Measurements from ENCODE around the gene IQGAP1. TPM values are rescaled to one million over a fixed set of nuclear protein-coding genes. Genes with fewer than 3 reads are reported as not detected.
"Not testable (repeated sequence)": the region's sequence is repeated elsewhere in the genome, so short reads cannot be mapped to it uniquely, and the experiment has no call there.

The IQGAP1 gene
- total RNA-seq, 1 experiment from 2014 or later, result 113 TPM

DNA sequence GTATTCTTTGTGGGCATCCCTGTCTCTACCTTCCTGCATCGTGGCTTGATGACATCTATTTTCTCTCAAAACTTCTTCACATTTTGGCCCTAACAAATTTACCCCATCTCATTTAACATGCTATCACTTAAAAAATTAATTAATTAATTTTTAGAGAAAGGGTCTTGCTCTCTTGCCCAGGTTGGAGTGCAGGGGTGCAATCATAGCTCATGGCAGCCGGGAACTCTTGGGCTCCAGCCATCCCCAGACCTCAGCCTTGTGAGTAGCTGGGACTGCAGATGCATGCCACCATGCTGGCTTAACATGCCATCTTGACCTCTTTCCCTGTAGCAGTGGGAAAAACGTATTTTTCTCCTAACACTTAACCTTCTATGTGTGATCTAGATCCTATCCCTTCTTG lies 20.6 kb downstream of the IQGAP1 start:
- ChIA-PET CTCF (no interaction called here), POLR2A (no interaction called here), RAD21 (ENCODE audit: low non-redundant PET in 1 of 2, low total read pairs in 2 of 2, uncharacterized antibody in 2 of 2, unreplicated experiment in 2 of 2) (no interaction called here)
- Histone ChIP-seq H2AFZ (ENCODE audit: low read depth, low read length, poor library complexity, severe bottlenecking) (no peak overlapping the region), H3K27me3 (ENCODE audit: insufficient read depth, low read length) (no peaks in the 10 kb centered on the region), H3K9ac (ENCODE audit: low read length) (no peak overlapping the region), H3K9me2 (ENCODE audit: insufficient read depth) (no peaks in the 10 kb centered on the region), H3K79me2 (ENCODE audit: insufficient read depth, low read length) (peaks cover 85% of the 10 kb centered on the region), H3K9me3 (ENCODE audit: control insufficient read depth in 1 of 2, insufficient read depth in 1 of 2, low read depth in 1 of 2, low read length in 2 of 2) (no peaks in the 10 kb centered on the region), H3K4me1 (ENCODE audit: control insufficient read depth in 1 of 2, insufficient read depth in 2 of 2, low read length in 2 of 2) (peaks cover 29 to 33% of the 10 kb centered on the region in 2 experiments), H4K20me1 (ENCODE audit: insufficient read depth) (no peaks in the 10 kb centered on the region), H3K4me2 (ENCODE audit: low read length) (no peak overlapping the region), H3K4me3 (replicated peaks in 1 of 2; ENCODE audit: low read depth in 1 of 2, low read length in 2 of 2) (no peak overlapping the region), H3K27ac (ENCODE audit: low read depth, low read length) (no peak overlapping the region), H3K36me3 (ENCODE audit: control insufficient read depth in 1 of 2, insufficient read depth in 2 of 2, low read length in 2 of 2) (no peaks in the 10 kb centered on the region)
- ATAC-seq (no peak), DNase-seq (ENCODE audit: low read depth, low spot score) (no peak)
- intact Hi-C loops (cut with micrococcal nuclease), result no loop called here
- no TSS peak for BruUV-seq (replicated peaks)
- TF ChIP-seq SRF (IDR thresholded peaks at IDR 0.05; ENCODE audit: low read depth) (no peak), ZFX (IDR thresholded peaks at IDR 0.05) (no peak), POLR2A (IDR thresholded peaks at IDR 0.05; ENCODE audit: borderline replicate concordance, extremely low read depth, insufficient read depth, insufficient read length) (no peak), EZH2phosphoT487 (IDR thresholded peaks at IDR 0.05; ENCODE audit: borderline replicate concordance) (no peak), TCF7L2 (IDR thresholded peaks at IDR 0.05; ENCODE audit: borderline replicate concordance, extremely low read depth, insufficient read depth, insufficient read length) (no peak), SP1 (IDR thresholded peaks at IDR 0.05; ENCODE audit: low read depth) (no peak), SIN3A (IDR thresholded peaks at IDR 0.05; ENCODE audit: low read depth) (no peak), ELF1 (IDR thresholded peaks at IDR 0.05; ENCODE audit: borderline replicate concordance, low read depth) (no peak), CBX3 (IDR thresholded peaks at IDR 0.05; ENCODE audit: low read depth) (no peak), EGR1 (IDR thresholded peaks at IDR 0.05; ENCODE audit: low read depth) (no peak), FOSL1 (IDR thresholded peaks at IDR 0.05; ENCODE audit: low read depth) (no peak), CEBPB (IDR thresholded peaks at IDR 0.05; ENCODE audit: low read depth) (no peak), ZNF274 (IDR thresholded peaks at IDR 0.05; ENCODE audit: low read depth, low read length) (no peak)
- TF ChIP-seq, protein P1, sequence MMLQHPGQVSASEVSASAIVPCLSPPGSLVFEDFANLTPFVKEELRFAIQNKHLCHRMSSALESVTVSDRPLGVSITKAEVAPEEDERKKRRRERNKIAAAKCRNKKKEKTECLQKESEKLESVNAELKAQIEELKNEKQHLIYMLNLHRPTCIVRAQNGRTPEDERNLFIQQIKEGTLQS (IDR thresholded peaks at IDR 0.05), result no peak
- TF ChIP-seq, protein P2, sequence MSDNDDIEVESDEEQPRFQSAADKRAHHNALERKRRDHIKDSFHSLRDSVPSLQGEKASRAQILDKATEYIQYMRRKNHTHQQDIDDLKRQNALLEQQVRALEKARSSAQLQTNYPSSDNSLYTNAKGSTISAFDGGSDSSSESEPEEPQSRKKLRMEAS (IDR thresholded peaks at IDR 0.05), result no peak
- TF ChIP-seq, protein P3, sequence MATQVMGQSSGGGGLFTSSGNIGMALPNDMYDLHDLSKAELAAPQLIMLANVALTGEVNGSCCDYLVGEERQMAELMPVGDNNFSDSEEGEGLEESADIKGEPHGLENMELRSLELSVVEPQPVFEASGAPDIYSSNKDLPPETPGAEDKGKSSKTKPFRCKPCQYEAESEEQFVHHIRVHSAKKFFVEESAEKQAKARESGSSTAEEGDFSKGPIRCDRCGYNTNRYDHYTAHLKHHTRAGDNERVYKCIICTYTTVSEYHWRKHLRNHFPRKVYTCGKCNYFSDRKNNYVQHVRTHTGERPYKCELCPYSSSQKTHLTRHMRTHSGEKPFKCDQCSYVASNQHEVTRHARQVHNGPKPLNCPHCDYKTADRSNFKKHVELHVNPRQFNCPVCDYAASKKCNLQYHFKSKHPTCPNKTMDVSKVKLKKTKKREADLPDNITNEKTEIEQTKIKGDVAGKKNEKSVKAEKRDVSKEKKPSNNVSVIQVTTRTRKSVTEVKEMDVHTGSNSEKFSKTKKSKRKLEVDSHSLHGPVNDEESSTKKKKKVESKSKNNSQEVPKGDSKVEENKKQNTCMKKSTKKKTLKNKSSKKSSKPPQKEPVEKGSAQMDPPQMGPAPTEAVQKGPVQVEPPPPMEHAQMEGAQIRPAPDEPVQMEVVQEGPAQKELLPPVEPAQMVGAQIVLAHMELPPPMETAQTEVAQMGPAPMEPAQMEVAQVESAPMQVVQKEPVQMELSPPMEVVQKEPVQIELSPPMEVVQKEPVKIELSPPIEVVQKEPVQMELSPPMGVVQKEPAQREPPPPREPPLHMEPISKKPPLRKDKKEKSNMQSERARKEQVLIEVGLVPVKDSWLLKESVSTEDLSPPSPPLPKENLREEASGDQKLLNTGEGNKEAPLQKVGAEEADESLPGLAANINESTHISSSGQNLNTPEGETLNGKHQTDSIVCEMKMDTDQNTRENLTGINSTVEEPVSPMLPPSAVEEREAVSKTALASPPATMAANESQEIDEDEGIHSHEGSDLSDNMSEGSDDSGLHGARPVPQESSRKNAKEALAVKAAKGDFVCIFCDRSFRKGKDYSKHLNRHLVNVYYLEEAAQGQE (IDR thresholded peaks at IDR 0.05; ENCODE audit: low read depth), result no peak

DNA sequence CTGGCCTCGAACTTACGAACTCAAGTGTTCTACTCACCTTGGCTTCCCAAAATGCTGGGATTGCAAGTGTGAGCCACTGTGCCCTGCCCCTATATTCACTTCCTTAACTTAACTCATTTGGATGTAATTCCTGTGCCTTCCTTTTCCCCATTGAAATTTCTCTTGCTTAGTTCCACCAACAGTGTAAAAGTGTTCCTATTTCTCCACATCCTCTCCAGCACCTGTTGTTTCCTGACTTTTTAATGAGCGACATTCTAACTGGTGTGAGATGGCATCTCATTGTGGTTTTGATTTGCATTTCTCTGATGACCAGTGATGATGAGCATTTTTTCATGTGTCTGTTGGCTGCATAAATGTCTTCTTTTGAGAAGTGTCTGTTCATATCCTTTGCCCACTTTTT lies 21.5 kb downstream of the IQGAP1 start:
- peaks cover 84% of the 10 kb centered on the region for H3K79me2 ChIP-seq (ENCODE audit: insufficient read depth, low read length)
- POLR2A ChIA-PET, result interaction anchor here (0.7 kb wide), 1 partner anchor 16 kb away, joined by 3 read pairs; no protein-coding TSS in a partner anchor
- RAD21 ChIA-PET (ENCODE audit: low non-redundant PET in 1 of 2, low total read pairs in 2 of 2, uncharacterized antibody in 2 of 2, unreplicated experiment in 2 of 2); H3K27ac ChIP-seq (ENCODE audit: low read depth, low read length); H3K9ac ChIP-seq (ENCODE audit: low read length); H3K9me2 ChIP-seq (ENCODE audit: insufficient read depth); H3K9me3 ChIP-seq (ENCODE audit: control insufficient read depth in 1 of 2, insufficient read depth in 1 of 2, low read depth in 1 of 2, low read length in 2 of 2); DNase-seq (ENCODE audit: low read depth, low spot score); H3K36me3 ChIP-seq (ENCODE audit: control insufficient read depth in 1 of 2, insufficient read depth in 2 of 2, low read length in 2 of 2); BruUV-seq (replicated peaks); H3K4me3 ChIP-seq (replicated peaks in 1 of 2; ENCODE audit: low read depth in 1 of 2, low read length in 2 of 2); H4K20me1 ChIP-seq (ENCODE audit: insufficient read depth); H2AFZ ChIP-seq (ENCODE audit: low read depth, low read length, poor library complexity, severe bottlenecking); intact Hi-C loops (cut with micrococcal nuclease); ATAC-seq; CTCF ChIA-PET; H3K27me3 ChIP-seq (ENCODE audit: insufficient read depth, low read length); H3K4me2 ChIP-seq (ENCODE audit: low read length): not testable (repeated sequence)
- peaks cover 34 to 38% of the 10 kb centered on the region in 2 experiments for H3K4me1 ChIP-seq (ENCODE audit: control insufficient read depth in 1 of 2, insufficient read depth in 2 of 2, low read length in 2 of 2)
